A673 (cell line): ENCODE measurements around the gene MDM1. TPM values are rescaled to one million over a fixed set of nuclear protein-coding genes. Genes with fewer than 3 reads are reported as not detected.

ENCODE experiments used
- BruUV-seq: library from RNA; stranded (reverse); fragments of 400-500 nt; replicated peaks from 2 replicates; lab custom pipeline; 2021; lab: Mats Ljungman, UMichigan
- CTCF ChIA-PET: fragments of 300-600 bp; sonication (Branson Sonifier 250); formaldehyde crosslinking; loops from one replicate; lab custom pipeline; 2022; ENCODE audit warnings: antibody characterized with exemption; lab: Charles Lee
- POLR2A ChIA-PET: fragments of 300-600 bp; sonication (Branson Sonifier 250); formaldehyde crosslinking; loops from one replicate; lab custom pipeline; 2022; ENCODE audit warnings: antibody characterized with exemption; ENCODE audit not compliant: low non-redundant PET; lab: Charles Lee
- DNase-seq: peaks from one replicate; pipeline ENCODE4 v3.0.0-alpha.2; 2015; ENCODE audit warnings: low spot score
- H3K27ac ChIP-seq: fragments of 200-600 bp; sonication (generic); 2 replicates; pipeline ENCODE4 v1.5.1; 2016; ENCODE audit warnings: mixed run types, low read depth, mild to moderate bottlenecking, mixed read lengths, antibody characterized with exemption, low read length; ENCODE audit not compliant: poor library complexity, severe bottlenecking
- H3K27me3 ChIP-seq: fragments of 200-600 bp; sonication (generic); replicated peaks from 2 replicates; pipeline ENCODE4 v1.6.1; 2017; ENCODE audit warnings: mixed run types, low read depth, mild to moderate bottlenecking, mixed read lengths, antibody characterized with exemption, low read length; ENCODE audit not compliant: insufficient read depth, poor library complexity
- H3K36me3 ChIP-seq: fragments of 200-600 bp; sonication (generic); 2 replicates; pipeline ENCODE4 v1.6.1; 2016; ENCODE audit warnings: mixed run types, mild to moderate bottlenecking, mixed read lengths, antibody characterized with exemption, low read length; ENCODE audit not compliant: insufficient read depth, poor library complexity, severe bottlenecking
- H3K4me1 ChIP-seq: fragments of 200-600 bp; sonication (generic); 2 replicates; pipeline ENCODE4 v1.6.1; 2017; ENCODE audit warnings: mixed run types, mild to moderate bottlenecking, mixed read lengths, antibody characterized with exemption, low read length; ENCODE audit not compliant: insufficient read depth, poor library complexity, severe bottlenecking
- H3K4me3 ChIP-seq: fragments of 200-600 bp; sonication (generic); 2 replicates; pipeline ENCODE4 v1.5.1; 2016; ENCODE audit warnings: low read depth, mixed run types, mild to moderate bottlenecking, mixed read lengths, low read length; ENCODE audit not compliant: poor library complexity, severe bottlenecking
- H3K9me3 ChIP-seq: fragments of 200-600 bp; sonication (generic); 2 replicates; pipeline ENCODE4 v1.6.1; 2016; ENCODE audit warnings: mixed run types, low read depth, mild to moderate bottlenecking, mixed read lengths, antibody characterized with exemption, low read length; ENCODE audit not compliant: poor library complexity, severe bottlenecking
- CTCF ChIP-seq: fragments of 300-800, 200-600 bp; sonication (generic); conservative IDR thresholded peaks from 2 replicates; pipeline ENCODE4 v1.5.1; 2017; ENCODE audit warnings: low read depth, mild to moderate bottlenecking, antibody characterized with exemption, low read length, moderate library complexity, mixed read lengths
- EZH2 ChIP-seq: fragments of 200-600 bp; sonication (generic); IDR thresholded peaks from 2 replicates; pipeline ENCODE4 v1.6.1; 2017; ENCODE audit warnings: borderline replicate concordance, low read depth, mild to moderate bottlenecking, mixed read lengths, antibody characterized with exemption, low read length; ENCODE audit not compliant: poor library complexity, severe bottlenecking
- intact Hi-C: fragments of 100-400 bp; cut with micrococcal nuclease; formaldehyde crosslinking; loops from one replicate; pipeline ENCODE4 v1.10.0; 2022; ENCODE audit not compliant: unreplicated experiment
- total RNA-seq: library from RNA; stranded (reverse); gene quantifications from 2 replicates; pipeline ENCODE4 v1.2.3, GENCODE V29; 2021

MDM1 gene
- total RNA-seq, 1 experiment from 2014 or later = 18.6 TPM

- H3K4me1 ChIP-seq = no peaks in the 10 kb centered on the region
- peaks cover 14% of the 10 kb centered on the region for H3K27me3 ChIP-seq
- intact Hi-C loops = no loop called here
- DNase-seq = peak; percentile 21
- no peak for TF ChIP-seq EZH2
- H3K9me3 ChIP-seq = peaks cover 6% of the 10 kb centered on the region
- H3K27ac ChIP-seq = no peak overlapping the region
- H3K4me3 ChIP-seq = no peak overlapping the region
- ChIA-PET CTCF (no interaction called here), POLR2A (no interaction called here)
- no peaks in the 10 kb centered on the region for H3K36me3 ChIP-seq
- BruUV-seq = no TSS peak
Measured at GRCh38 chr12:68250454-68250853, 81.7 kb downstream of the MDM1 start.

DNA sequence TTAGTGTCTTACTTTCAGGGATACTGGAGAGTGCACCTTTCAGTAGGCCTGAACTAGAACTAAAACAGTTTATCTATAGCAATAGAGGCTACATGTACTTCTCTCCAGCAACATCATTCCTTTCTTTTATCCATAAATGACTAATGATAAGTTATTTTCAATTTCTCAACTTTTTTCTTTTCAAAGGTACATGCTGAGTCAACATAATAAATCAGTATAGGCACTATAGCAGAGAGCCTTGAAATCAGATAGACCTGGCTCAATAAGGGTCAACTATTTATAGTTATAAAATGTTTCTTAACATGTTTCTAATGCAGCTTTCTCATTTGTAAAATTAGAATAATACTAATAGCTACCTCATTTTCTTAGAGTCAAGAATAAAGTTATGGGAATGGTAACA lies 84.4 kb downstream of the MDM1 start:
- intact Hi-C loops = no loop called here
- BruUV-seq = no TSS peak
- Histone ChIP-seq H3K27ac (no peak overlapping the region), H3K4me3 (no peak overlapping the region), H3K27me3 (peaks cover 14% of the 10 kb centered on the region), H3K36me3 (no peaks in the 10 kb centered on the region), H3K4me1 (no peaks in the 10 kb centered on the region), H3K9me3 (peaks cover 6% of the 10 kb centered on the region)
- no peak for TF ChIP-seq CTCF
- no peak for TF ChIP-seq EZH2
- ChIA-PET POLR2A (no interaction called here), CTCF (no interaction called here)
- DNase-seq = no peak

- no peak for TF ChIP-seq EZH2
- no peak for TF ChIP-seq CTCF
- no peaks in the 10 kb centered on the region for H3K4me1 ChIP-seq
- no peak for DNase-seq
- peaks cover 13% of the 10 kb centered on the region for H3K27me3 ChIP-seq
- H3K4me3 ChIP-seq = no peak overlapping the region
- no peak overlapping the region for H3K27ac ChIP-seq
- CTCF ChIA-PET = no interaction called here
- H3K36me3 ChIP-seq = no peaks in the 10 kb centered on the region
- intact Hi-C loops = no loop called here
- BruUV-seq = no TSS peak
- POLR2A ChIA-PET = no interaction called here
- peaks cover 6% of the 10 kb centered on the region for H3K9me3 ChIP-seq
Measured at GRCh38 chr12:68246350-68246749, 85.8 kb downstream of the MDM1 start.
